Hepatocyte (in vitro differentiated cells): ENCODE results near the gene AGAP1. TPM values are rescaled to one million over a fixed set of nuclear protein-coding genes. Genes with fewer than 3 reads are reported as not detected.

Source experiments
- DNase-seq: peaks from one replicate; pipeline ENCODE4 v3.0.0-alpha.2; 2016; ENCODE audit warnings: low spot score
- H2AFZ ChIP-seq: fragments of 200-600 bp; sonication (generic); 2 replicates; pipeline ENCODE4 v1.6.0; 2016; ENCODE audit warnings: antibody characterized with exemption, mild to moderate bottlenecking
- H3K27ac ChIP-seq: fragments of 200-600 bp; sonication (generic); 2 replicates; pipeline ENCODE4 v1.5.1; 2016; ENCODE audit warnings: mild to moderate bottlenecking
- H3K27me3 ChIP-seq: fragments of 200-600 bp; sonication (generic); 2 replicates; pipeline ENCODE4 v1.6.1; 2016
- H3K36me3 ChIP-seq: fragments of 200-600 bp; sonication (generic); replicated peaks from 2 replicates; pipeline ENCODE4 v1.5.1; 2016; ENCODE audit warnings: low read depth; ENCODE audit not compliant: insufficient read depth
- H3K4me1 ChIP-seq: fragments of 200-600 bp; sonication (generic); 2 replicates; pipeline ENCODE4 v1.5.1; 2016; ENCODE audit warnings: mild to moderate bottlenecking, moderate library complexity; ENCODE audit not compliant: insufficient read depth
- H3K4me2 ChIP-seq: fragments of 200-600 bp; sonication (generic); 2 replicates; pipeline ENCODE4 v1.6.0; 2016
- H3K4me3 ChIP-seq: fragments of 200-600 bp; sonication (generic); 2 replicates; pipeline ENCODE4 v1.5.1; 2016; ENCODE audit warnings: mild to moderate bottlenecking
- H3K79me2 ChIP-seq: fragments of 200-600 bp; sonication (generic); 2 replicates; pipeline ENCODE4 v1.6.0; 2017; ENCODE audit warnings: mild to moderate bottlenecking
- H3K9me2 ChIP-seq: fragments of 200-600 bp; sonication (generic); replicated peaks from 2 replicates; pipeline ENCODE4 v1.6.0; 2017; ENCODE audit warnings: mild to moderate bottlenecking; ENCODE audit not compliant: insufficient read depth
- H3K9me3 ChIP-seq: fragments of 200-600 bp; sonication (generic); 2 replicates; pipeline ENCODE4 v1.5.1; 2016; ENCODE audit warnings: low read depth, mild to moderate bottlenecking
- H4K20me1 ChIP-seq: fragments of 200-600 bp; sonication (generic); 2 replicates; pipeline ENCODE4 v1.6.0; 2016; ENCODE audit warnings: mild to moderate bottlenecking; ENCODE audit not compliant: insufficient read depth, poor library complexity, severe bottlenecking
- CTCF ChIP-seq: fragments of 200-600 bp; sonication (generic); IDR thresholded peaks from 2 replicates; pipeline ENCODE4 v1.5.1; 2016; ENCODE audit warnings: antibody characterized with exemption, mild to moderate bottlenecking; ENCODE audit not compliant: poor library complexity
- EZH2 ChIP-seq: fragments of 200-600 bp; sonication (generic); IDR thresholded peaks from 2 replicates; pipeline ENCODE4 v1.6.1; 2016; ENCODE audit warnings: antibody characterized with exemption, mild to moderate bottlenecking, borderline replicate concordance
- EZH2phosphoT487 ChIP-seq: fragments of 200-600 bp; sonication (generic); IDR thresholded peaks from one replicate; pipeline ENCODE4 v1.6.1; 2018; ENCODE audit warnings: antibody characterized with exemption, mild to moderate bottlenecking, low read depth, moderate library complexity; ENCODE audit not compliant: unreplicated experiment, severe bottlenecking
- WGBS: methylation state at CpG from one replicate; pipeline ENCODE4 v1.1.6; 2016; ENCODE audit warnings: low lambda C conversion rate; ENCODE audit errors: missing lambda C conversion rate; 5-methylcytosine and 5-hydroxymethylcytosine counted together
- polyA plus RNA-seq: library from polyadenylated mRNA; unstranded; fragments of >200 nt; fragmentation: Nextera tagmentation; extraction: Ambion mirVana; gene quantifications from 2 replicates; pipeline ENCODE4 v1.2.1, GENCODE V29; 2016
- total RNA-seq: library from RNA; depleted of rRNA; stranded (reverse); fragments of >200 nt; gene quantifications from 2 replicates; pipeline ENCODE4 v1.2.3, GENCODE V29; 2014

AGAP1 gene
- total and polyA plus RNA-seq, 2 experiments from 2014 or later, result 12.1 to 20.0 TPM

- DNase-seq, result no peak
- Histone ChIP-seq H3K9me3 (no peaks in the 10 kb centered on the region), H2AFZ (no peak overlapping the region), H3K79me2 (peaks cover under 1% of the 10 kb centered on the region), H3K4me2 (no peak overlapping the region), H3K27me3 (no peaks in the 10 kb centered on the region), H3K27ac (no peak overlapping the region), H4K20me1 (peaks cover 3% of the 10 kb centered on the region), H3K4me1 (no peaks in the 10 kb centered on the region), H3K9me2 (no peaks in the 10 kb centered on the region), H3K36me3 (no peaks in the 10 kb centered on the region), H3K4me3 (no peak overlapping the region)
- TF ChIP-seq EZH2 (no peak), EZH2phosphoT487 (no peak), CTCF (no peak)
- 81% methylated on average over 13 of the region's 13 CpGs for WGBS
Measured at GRCh38 chr2:235716875-235717496, 223.1 kb downstream of the AGAP1 start.

GRCh38 chr2:235719146-235719942 is 225.5 kb downstream of the AGAP1 start:
- Histone ChIP-seq H3K4me1 (no peaks in the 10 kb centered on the region), H3K27me3 (no peaks in the 10 kb centered on the region), H3K36me3 (no peaks in the 10 kb centered on the region), H3K79me2 (peaks cover 3% of the 10 kb centered on the region), H3K9me2 (no peaks in the 10 kb centered on the region), H3K4me3 (no peak overlapping the region), H3K9me3 (no peaks in the 10 kb centered on the region), H3K4me2 (no peak overlapping the region), H4K20me1 (peaks cover 3% of the 10 kb centered on the region), H3K27ac (no peak overlapping the region), H2AFZ (no peak overlapping the region)
- WGBS, result 80% methylated on average over 7 of the region's 7 CpGs
- DNase-seq, result no peak
- TF ChIP-seq EZH2phosphoT487 (no peak), CTCF (no peak), EZH2 (no peak)

- Histone ChIP-seq H3K27ac (no peak overlapping the region), H3K36me3 (no peaks in the 10 kb centered on the region), H3K79me2 (peaks cover 3% of the 10 kb centered on the region), H4K20me1 (peaks cover under 1% of the 10 kb centered on the region), H2AFZ (no peak overlapping the region), H3K4me2 (no peak overlapping the region), H3K27me3 (no peaks in the 10 kb centered on the region), H3K9me2 (no peaks in the 10 kb centered on the region), H3K9me3 (no peaks in the 10 kb centered on the region), H3K4me1 (no peaks in the 10 kb centered on the region), H3K4me3 (no peak overlapping the region)
- no peak for DNase-seq
- WGBS, result 93% methylated on average over 3 of the region's 3 CpGs
- TF ChIP-seq CTCF (no peak), EZH2phosphoT487 (no peak), EZH2 (no peak)
Measured at GRCh38 chr2:235721625-235722024, 227.8 kb downstream of the AGAP1 start.
